Measurements from ENCODE around the gene FBXO15.

The FBXO15 gene

GRCh38 chr18:74131124-74131523 is 16.5 kb downstream of the FBXO15 start:
- H3K36me3 Mint-ChIP-seq (ENCODE audit: low read depth) = no peaks in the 10 kb centered on the region
- H3K9me3 Mint-ChIP-seq = no peaks in the 10 kb centered on the region
- no peak overlapping the region for H3K4me3 Mint-ChIP-seq
- no peak overlapping the region for H3K27ac Mint-ChIP-seq
- no peaks in the 10 kb centered on the region for H3K27me3 Mint-ChIP-seq (ENCODE audit: low read depth)
- TF ChIP-seq, protein P1, sequence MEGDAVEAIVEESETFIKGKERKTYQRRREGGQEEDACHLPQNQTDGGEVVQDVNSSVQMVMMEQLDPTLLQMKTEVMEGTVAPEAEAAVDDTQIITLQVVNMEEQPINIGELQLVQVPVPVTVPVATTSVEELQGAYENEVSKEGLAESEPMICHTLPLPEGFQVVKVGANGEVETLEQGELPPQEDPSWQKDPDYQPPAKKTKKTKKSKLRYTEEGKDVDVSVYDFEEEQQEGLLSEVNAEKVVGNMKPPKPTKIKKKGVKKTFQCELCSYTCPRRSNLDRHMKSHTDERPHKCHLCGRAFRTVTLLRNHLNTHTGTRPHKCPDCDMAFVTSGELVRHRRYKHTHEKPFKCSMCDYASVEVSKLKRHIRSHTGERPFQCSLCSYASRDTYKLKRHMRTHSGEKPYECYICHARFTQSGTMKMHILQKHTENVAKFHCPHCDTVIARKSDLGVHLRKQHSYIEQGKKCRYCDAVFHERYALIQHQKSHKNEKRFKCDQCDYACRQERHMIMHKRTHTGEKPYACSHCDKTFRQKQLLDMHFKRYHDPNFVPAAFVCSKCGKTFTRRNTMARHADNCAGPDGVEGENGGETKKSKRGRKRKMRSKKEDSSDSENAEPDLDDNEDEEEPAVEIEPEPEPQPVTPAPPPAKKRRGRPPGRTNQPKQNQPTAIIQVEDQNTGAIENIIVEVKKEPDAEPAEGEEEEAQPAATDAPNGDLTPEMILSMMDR (IDR thresholded peaks at IDR 0.05; ENCODE audit: unreplicated experiment in 3 of 3) = no peak
- H3K4me1 Mint-ChIP-seq = peaks cover 29% of the 10 kb centered on the region

DNA sequence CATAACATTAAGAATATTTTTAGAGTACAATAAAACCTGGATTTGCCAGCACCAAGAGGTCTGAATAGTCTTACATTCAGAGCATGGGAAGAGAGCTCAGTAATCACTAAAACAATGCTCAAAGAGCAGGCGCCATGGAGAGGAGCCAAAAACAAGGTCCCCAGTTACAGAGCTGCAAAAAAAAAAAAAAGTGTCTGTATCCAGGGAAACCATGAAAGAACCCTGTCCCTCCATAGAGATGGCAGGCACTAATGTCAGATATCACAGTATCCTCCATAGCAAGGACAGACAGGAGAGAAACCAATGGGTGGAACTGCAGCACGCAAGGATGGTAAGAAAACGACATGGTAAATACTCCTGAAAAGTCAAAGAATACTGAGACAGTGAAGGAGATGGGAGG is 19.5 kb downstream of the FBXO15 start:
- Mint-ChIP-seq H3K4me1 (peaks cover 35% of the 10 kb centered on the region), H3K36me3 (ENCODE audit: low read depth) (no peaks in the 10 kb centered on the region), H3K4me3 (no peak overlapping the region), H3K9me3 (no peaks in the 10 kb centered on the region), H3K27me3 (ENCODE audit: low read depth) (no peaks in the 10 kb centered on the region), H3K27ac (no peak overlapping the region)
- TF ChIP-seq, protein P1 (IDR thresholded peaks at IDR 0.05; ENCODE audit: unreplicated experiment in 3 of 3) = no peak

GRCh38 chr18:74126684-74127655 is 20.7 kb downstream of the FBXO15 start:
- peaks cover 31% of the 10 kb centered on the region for H3K4me1 Mint-ChIP-seq
- H3K4me3 Mint-ChIP-seq = peak overlapping the region in 1 of 3 experiments; percentile 36

GRCh38 chr18:74124642-74125041 is 23.0 kb downstream of the FBXO15 start:
- no peaks in the 10 kb centered on the region for H3K9me3 Mint-ChIP-seq
- TF ChIP-seq, protein P1 (IDR thresholded peaks at IDR 0.05; ENCODE audit: unreplicated experiment in 3 of 3) = no peak
- H3K36me3 Mint-ChIP-seq (ENCODE audit: low read depth) = no peaks in the 10 kb centered on the region
- H3K4me3 Mint-ChIP-seq = peak overlapping the region in 1 of 3 experiments; percentile 11
- H3K4me1 Mint-ChIP-seq = peaks cover 30% of the 10 kb centered on the region
- no peak overlapping the region for H3K27ac Mint-ChIP-seq
- H3K27me3 Mint-ChIP-seq (ENCODE audit: low read depth) = no peaks in the 10 kb centered on the region

More at GRCh38 chr18:74126684-74127655, 20.7 kb downstream of the FBXO15 start:
- H3K27ac Mint-ChIP-seq = peak overlapping the region; percentile 56 to 71 (median 64)
- TF ChIP-seq, protein P1 (IDR thresholded peaks at IDR 0.05; ENCODE audit: unreplicated experiment in 3 of 3) = no peak
- no peaks in the 10 kb centered on the region for H3K9me3 Mint-ChIP-seq
- H3K27me3 Mint-ChIP-seq (ENCODE audit: low read depth) = no peaks in the 10 kb centered on the region
- H3K36me3 Mint-ChIP-seq (ENCODE audit: low read depth) = no peaks in the 10 kb centered on the region

DNA sequence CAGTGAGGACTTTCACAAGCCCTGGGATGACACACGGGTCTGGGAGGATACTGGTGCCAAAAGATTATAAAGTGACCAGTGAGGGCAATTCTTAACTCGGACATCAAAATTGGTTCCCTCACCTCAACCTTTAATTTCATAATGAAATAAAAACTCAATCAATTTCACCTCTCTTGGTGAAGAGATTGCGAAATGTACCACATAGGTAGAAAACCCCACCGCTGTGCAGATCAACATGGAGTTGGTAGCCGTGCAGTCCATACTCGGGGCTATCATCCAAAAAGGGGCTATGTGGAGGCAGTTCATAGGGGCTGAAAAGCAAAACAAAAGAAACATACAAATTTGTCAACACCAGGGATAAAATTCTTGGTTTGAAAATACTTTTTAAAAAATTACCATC is 24.4 kb downstream of the FBXO15 start:
- no peaks in the 10 kb centered on the region for H3K36me3 Mint-ChIP-seq (ENCODE audit: low read depth)
- H3K4me3 Mint-ChIP-seq = no peak overlapping the region
- H3K27ac Mint-ChIP-seq = no peak overlapping the region
- H3K27me3 Mint-ChIP-seq (ENCODE audit: low read depth) = no peaks in the 10 kb centered on the region
- peaks cover 28% of the 10 kb centered on the region for H3K4me1 Mint-ChIP-seq
- no peaks in the 10 kb centered on the region for H3K9me3 Mint-ChIP-seq
- TF ChIP-seq, protein P1 (IDR thresholded peaks at IDR 0.05; ENCODE audit: unreplicated experiment in 3 of 3) = no peak
